ENCODE measurements around the gene PTGER4. TPM values are rescaled to one million over a fixed set of nuclear protein-coding genes. Genes with fewer than 3 reads are reported as not detected.

The PTGER4 gene
- total RNA-seq, 1 donor from 2014 or later: 48.3 TPM

DNA sequence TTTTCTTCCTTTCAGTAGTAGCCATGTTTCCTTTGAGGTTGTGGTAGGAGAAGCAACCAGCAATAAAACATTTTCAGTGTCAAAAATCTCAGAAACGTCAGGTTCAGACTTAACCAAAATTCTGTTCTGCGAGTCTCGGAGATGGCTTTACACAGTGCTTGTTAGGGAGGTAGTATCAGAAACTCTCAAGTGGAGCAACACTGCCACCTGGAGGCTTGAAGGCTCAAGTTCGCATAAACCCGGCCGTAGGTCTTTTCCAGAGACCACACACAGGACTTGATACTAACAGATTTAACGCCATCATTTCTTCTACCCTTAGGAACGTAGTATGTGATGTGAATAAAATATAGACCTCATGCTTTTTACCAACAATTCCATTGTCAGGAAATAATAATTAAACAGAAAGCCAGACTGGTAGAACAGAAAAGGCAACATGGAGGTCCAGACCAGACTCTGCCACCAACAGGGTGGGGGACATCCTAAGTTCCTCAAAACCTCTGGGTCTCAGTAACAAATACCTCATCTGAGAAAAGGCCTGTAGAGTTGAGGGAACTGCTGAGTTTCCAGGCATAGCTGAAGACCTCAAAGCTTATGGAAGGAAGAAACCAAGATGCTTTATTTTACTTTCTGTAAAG, 8.5 kb downstream of the PTGER4 start:
- DNase-seq (ENCODE audit: low spot score in 2 of 2): peak in 1 of 2 donors; percentile 91
- Histone ChIP-seq H3K4me1 (no peaks in the 10 kb centered on the region), H3K27me3 (no peaks in the 10 kb centered on the region), H3K27ac (no peak overlapping the region), H3K36me3 (no peaks in the 10 kb centered on the region), H3K9me3 (no peaks in the 10 kb centered on the region), H3K4me3 (no peak overlapping the region)
- intact Hi-C loops (cut with DNase I): loop anchor here (2.0 to 10.0 kb wide), 4 partner anchors 69 to 1109 kb away; partner anchors contain the start of gene TTC33
- peak; percentile 76 to 82 (median 81) for TF ChIP-seq CTCF (IDR thresholded peaks at IDR 0.05)

DNA sequence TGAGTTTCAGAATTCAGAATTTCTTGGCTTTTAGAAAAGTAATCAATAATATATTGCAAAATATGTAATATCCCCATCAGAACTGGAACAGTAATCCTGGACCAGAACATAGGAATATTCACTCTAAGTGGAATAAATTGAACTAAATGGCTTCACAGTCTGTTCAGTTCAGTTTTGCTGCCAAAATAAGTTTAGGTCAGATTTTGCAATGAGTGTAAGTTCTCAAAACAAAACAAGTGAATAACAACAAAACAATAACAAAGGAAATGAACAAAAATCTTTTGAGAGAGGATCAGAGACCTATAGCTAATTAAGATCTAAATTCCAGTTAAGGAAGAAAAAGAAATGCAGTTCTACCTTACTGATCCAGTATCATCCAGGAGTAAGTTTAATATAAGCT, 9.3 kb downstream of the PTGER4 start:
- Histone ChIP-seq H3K27me3 (no peaks in the 10 kb centered on the region), H3K4me1 (no peaks in the 10 kb centered on the region), H3K9me3 (no peaks in the 10 kb centered on the region), H3K4me3 (no peak overlapping the region), H3K27ac (no peak overlapping the region), H3K36me3 (no peaks in the 10 kb centered on the region)
- no peak for DNase-seq (ENCODE audit: low spot score in 2 of 2)
- intact Hi-C loops (cut with DNase I): loop anchor here (2.0 to 10.0 kb wide), 4 partner anchors 68 to 1110 kb away; partner anchors contain the start of gene TTC33
- no peak for TF ChIP-seq CTCF (IDR thresholded peaks at IDR 0.05)

- intact Hi-C loops (cut with DNase I): loop anchor here (2.0 to 10.0 kb wide), 4 partner anchors 68 to 1111 kb away; partner anchors contain the start of gene TTC33
- H3K27ac ChIP-seq: no peak overlapping the region
- no peaks in the 10 kb centered on the region for H3K9me3 ChIP-seq
- no peaks in the 10 kb centered on the region for H3K4me1 ChIP-seq
- H3K4me3 ChIP-seq: no peak overlapping the region
- no peaks in the 10 kb centered on the region for H3K27me3 ChIP-seq
- DNase-seq (ENCODE audit: low spot score in 2 of 2): no peak
- no peaks in the 10 kb centered on the region for H3K36me3 ChIP-seq
- no peak for TF ChIP-seq CTCF (IDR thresholded peaks at IDR 0.05)
These were observed 9.7 kb downstream of the PTGER4 start for GRCh38 chr5:40689438-40689837.

DNA sequence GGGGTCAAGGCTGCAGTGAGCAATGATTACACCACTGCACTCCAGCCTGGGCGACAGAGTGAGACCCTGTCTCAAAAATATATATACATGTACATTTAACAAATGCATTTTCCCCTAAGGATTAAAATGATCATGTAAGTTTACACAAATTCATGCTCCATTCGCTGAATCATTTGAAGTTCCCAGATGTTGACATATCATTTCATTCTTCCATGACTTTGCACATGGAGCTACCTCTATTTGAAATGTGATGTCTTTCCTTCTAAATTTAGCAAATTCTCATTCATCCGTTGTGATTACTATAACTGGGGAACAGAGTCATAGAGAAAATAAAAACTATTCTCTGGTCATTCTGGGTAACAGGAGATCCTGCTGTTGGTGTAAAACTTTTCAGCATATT, 10.6 kb downstream of the PTGER4 start:
- no peaks in the 10 kb centered on the region for H3K4me1 ChIP-seq
- no peaks in the 10 kb centered on the region for H3K27me3 ChIP-seq
- no peaks in the 10 kb centered on the region for H3K9me3 ChIP-seq
- H3K27ac ChIP-seq: no peak overlapping the region
- no peak for DNase-seq (ENCODE audit: low spot score in 2 of 2)
- intact Hi-C loops (cut with DNase I): no loop called here
- TF ChIP-seq CTCF (IDR thresholded peaks at IDR 0.05): no peak
- no peak overlapping the region for H3K4me3 ChIP-seq
- H3K36me3 ChIP-seq: no peaks in the 10 kb centered on the region

DNA sequence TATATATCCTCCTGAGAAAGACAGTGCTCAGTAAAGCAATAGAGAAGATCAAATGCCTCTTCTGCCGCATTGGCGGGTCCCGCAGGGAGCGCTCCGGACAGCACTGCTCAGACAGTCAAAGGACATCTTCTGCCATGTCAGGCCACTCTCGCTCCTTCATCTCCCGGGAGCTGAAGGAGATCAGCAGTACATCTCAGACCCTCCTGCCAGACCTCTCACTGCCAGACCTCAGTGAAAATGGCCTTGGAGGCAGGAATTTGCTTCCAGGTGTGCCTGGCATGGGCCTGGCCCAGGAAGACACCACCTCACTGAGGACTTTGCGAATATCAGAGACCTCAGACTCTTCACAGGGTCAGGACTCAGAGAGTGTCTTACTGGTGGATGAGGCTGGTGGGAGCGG, 12.2 kb downstream of the PTGER4 start:
- no peaks in the 10 kb centered on the region for H3K4me1 ChIP-seq

More for the DNA sequence above, 12.2 kb downstream of the PTGER4 start:
- Histone ChIP-seq H3K4me3 (no peak overlapping the region), H3K27me3 (no peaks in the 10 kb centered on the region), H3K27ac (no peak overlapping the region), H3K36me3 (no peaks in the 10 kb centered on the region), H3K9me3 (no peaks in the 10 kb centered on the region)
- no peak for TF ChIP-seq CTCF (IDR thresholded peaks at IDR 0.05)
- no peak for DNase-seq (ENCODE audit: low spot score in 2 of 2)
- intact Hi-C loops (cut with DNase I): no loop called here
